WERI-Rb-1 (cell line): ENCODE data around the gene LRRC3C.
A peak's percentile ranks its signal among the peaks of the same experiment; 100 is the strongest.
"Not testable (repeated sequence)": the region's sequence is repeated elsewhere in the genome, so short reads cannot be mapped to it uniquely, and the experiment has no call there.

Experiments used
- DNase-seq: peaks from one replicate; pipeline ENCODE4 v3.0.0-alpha.2; 2020
- H3K27ac ChIP-seq: fragments of 250-450 bp; sonication (Bioruptor Pico); 2 replicates; pipeline ENCODE4 v1.5.1; 2020; ENCODE audit warnings: mild to moderate bottlenecking, moderate library complexity
- H3K27me3 ChIP-seq: fragments of 250-450 bp; sonication (Bioruptor Pico); 2 replicates; pipeline ENCODE4 v1.5.1; 2021; ENCODE audit warnings: mild to moderate bottlenecking, low read depth, moderate library complexity; ENCODE audit not compliant: insufficient read depth, severe bottlenecking
- H3K36me3 ChIP-seq: fragments of 250-450 bp; sonication (Bioruptor Pico); 2 replicates; pipeline ENCODE4 v1.5.1; 2020; ENCODE audit warnings: mild to moderate bottlenecking, moderate library complexity
- H3K4me3 ChIP-seq: 2 replicates; pipeline ENCODE4 v1.5.1; 2011; ENCODE audit warnings: low read depth, mild to moderate bottlenecking, control low read depth, low read length
- H3K9me3 ChIP-seq: fragments of 250-450 bp; sonication (Bioruptor Pico); 2 replicates; pipeline ENCODE4 v1.5.1; 2021; ENCODE audit warnings: mild to moderate bottlenecking, moderate library complexity; ENCODE audit not compliant: severe bottlenecking
- TF ChIP-seq, protein P1 (sequence below): IDR thresholded peaks from 2 replicates; pipeline ENCODE4 v1.5.1; 2011; ENCODE audit warnings: low read depth, mild to moderate bottlenecking, control low read depth, inconsistent platforms, low read length

Gene LRRC3C, protein sequence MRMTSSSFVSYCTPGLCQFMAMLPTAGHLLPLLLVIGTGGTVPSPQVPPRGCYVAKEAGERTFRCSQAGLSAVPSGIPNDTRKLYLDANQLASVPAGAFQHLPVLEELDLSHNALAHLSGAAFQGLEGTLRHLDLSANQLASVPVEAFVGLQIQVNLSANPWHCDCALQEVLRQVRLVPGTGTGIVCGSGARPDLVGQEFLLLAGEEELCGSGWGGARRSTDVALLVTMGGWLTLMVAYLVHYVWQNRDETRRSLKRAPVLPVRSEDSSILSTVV

DNA sequence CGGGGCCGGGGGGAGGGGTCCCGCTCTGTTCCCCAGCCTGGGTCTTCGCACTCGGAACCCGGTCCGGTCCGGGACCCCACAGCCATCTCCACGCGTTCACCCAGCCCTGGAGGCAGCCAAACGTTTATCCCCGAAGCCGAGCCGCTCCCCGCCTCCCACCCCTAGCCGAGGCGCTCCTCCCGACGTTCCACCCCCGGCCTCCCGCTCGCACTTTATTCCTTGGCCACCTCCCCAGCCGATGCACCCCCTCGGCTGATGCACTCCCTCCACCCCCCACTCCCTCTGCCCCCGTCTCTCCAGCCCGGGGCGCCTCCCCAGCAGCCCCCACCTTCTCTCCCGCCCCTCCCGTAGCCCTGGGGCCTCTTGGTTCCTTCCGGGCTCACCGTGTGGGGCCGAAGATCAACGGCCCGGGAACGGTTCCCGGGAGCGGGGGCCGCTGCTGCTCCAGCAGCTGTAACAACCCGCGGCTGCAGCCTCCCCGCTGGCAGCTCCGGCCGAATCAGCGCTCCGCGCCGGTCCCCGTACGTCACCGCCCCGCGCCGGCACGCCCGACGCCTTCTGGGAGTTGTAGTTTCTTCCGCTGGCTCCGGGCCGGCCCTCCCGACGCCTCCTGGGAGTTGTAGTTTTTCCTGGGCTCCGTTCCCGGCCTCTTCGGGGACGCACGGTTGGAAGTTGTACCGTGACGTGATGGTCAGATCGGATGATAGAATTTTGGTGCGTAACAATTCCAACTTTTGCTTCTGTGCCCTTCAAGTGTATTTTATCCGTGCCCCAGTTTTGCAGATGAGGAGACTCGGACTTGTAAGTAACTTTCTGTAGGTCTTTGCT lies at the start of gene LRRC3C, which contains the start of gene ORMDL3:
Gene LRRC3C, plus strand, starts transcription at position 632 of the 828 bp plus-strand sequence. CDS start 13,792 bp downstream, outside the sequence.
Gene ORMDL3, minus strand, starts transcription at position 501 of the 828 bp plus-strand sequence. CDS start 3,398 bp downstream, outside the sequence.
- TF ChIP-seq, protein P1, sequence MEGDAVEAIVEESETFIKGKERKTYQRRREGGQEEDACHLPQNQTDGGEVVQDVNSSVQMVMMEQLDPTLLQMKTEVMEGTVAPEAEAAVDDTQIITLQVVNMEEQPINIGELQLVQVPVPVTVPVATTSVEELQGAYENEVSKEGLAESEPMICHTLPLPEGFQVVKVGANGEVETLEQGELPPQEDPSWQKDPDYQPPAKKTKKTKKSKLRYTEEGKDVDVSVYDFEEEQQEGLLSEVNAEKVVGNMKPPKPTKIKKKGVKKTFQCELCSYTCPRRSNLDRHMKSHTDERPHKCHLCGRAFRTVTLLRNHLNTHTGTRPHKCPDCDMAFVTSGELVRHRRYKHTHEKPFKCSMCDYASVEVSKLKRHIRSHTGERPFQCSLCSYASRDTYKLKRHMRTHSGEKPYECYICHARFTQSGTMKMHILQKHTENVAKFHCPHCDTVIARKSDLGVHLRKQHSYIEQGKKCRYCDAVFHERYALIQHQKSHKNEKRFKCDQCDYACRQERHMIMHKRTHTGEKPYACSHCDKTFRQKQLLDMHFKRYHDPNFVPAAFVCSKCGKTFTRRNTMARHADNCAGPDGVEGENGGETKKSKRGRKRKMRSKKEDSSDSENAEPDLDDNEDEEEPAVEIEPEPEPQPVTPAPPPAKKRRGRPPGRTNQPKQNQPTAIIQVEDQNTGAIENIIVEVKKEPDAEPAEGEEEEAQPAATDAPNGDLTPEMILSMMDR, result no peak
- Histone ChIP-seq H3K27ac (peak within 1 kb of the TSS; percentile 67), H3K4me3 (peak within 1 kb of the TSS; percentile 78), H3K27me3 (no peaks in the 10 kb centered on the region), H3K9me3 (no peaks in the 10 kb centered on the region), H3K36me3 (peaks cover 14% of the 10 kb centered on the region)
- peak; percentile 97 for DNase-seq

DNA sequence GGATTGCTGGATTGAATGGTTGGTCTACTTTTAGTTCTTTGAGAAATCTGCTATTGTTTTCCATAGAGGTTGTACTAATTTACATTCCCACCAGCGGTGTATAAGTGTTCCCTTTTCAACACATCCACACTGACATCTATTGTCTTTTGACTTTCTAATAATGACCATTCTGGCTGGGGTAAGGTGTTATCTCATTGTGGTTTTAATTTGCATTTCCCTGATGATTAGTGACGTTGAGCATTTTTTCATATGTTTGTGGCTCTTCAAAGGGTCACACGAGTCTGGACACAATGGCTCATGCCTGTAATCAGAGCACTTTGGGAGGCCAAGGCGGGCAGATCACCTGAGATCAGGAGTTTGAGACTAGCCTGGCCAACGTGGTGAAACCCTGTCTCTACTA lies 41.4 kb upstream of the LRRC3C start:
- not testable (repeated sequence) for H3K27me3 ChIP-seq

DNA sequence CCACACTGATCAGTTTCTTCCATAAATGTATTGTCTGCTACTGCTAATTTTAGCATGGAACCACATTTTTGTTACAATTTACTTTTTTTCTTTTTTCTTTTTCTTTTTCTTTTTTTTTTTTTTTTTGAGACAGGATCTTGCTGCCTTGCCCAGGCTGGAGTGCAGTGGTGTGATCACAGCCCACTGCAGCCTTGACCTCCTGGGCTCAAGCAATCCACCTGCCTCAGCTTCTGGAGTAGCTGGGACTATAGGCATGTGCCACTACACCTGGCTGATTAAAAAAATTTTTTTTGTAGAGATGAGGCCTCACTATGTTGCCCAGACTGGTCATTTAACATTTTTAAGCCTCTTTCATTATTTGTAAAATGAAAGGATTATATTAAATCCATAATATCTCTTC lies 40.5 kb upstream of the LRRC3C start:
- H3K4me3 ChIP-seq, result no peak overlapping the region

More for the DNA sequence above, 41.4 kb upstream of the LRRC3C start:
- DNase-seq, H3K36me3 ChIP-seq, H3K27ac ChIP-seq, H3K9me3 ChIP-seq, H3K4me3 ChIP-seq: not testable (repeated sequence)

DNA sequence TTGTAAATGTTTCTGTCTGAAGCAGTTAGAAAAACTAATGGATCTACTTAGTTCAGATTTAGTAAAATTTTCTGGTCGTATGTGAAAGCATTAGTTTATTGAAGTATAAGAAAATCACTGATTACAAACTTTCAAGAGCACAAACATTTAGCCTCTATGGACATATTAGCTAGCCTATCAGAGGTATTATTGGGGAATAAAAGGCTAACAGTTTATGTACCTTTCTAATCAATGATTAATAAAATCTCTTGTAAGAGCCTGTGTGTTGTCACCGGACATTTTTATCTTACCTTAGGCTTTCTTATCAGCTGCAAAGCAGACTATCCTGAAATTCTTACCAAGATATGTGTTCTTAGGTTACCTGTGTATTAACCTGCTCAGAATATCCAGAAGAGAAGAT lies 38.3 kb upstream of the LRRC3C start:
- TF ChIP-seq, protein P1, result no peak
- DNase-seq, result no peak
- no peaks in the 10 kb centered on the region for H3K36me3 ChIP-seq
- no peak overlapping the region for H3K4me3 ChIP-seq
- no peaks in the 10 kb centered on the region for H3K9me3 ChIP-seq
- no peaks in the 10 kb centered on the region for H3K27me3 ChIP-seq
- no peak overlapping the region for H3K27ac ChIP-seq

More for the DNA sequence above, 40.5 kb upstream of the LRRC3C start:
- Histone ChIP-seq H3K9me3 (no peaks in the 10 kb centered on the region), H3K27ac (no peak overlapping the region), H3K36me3 (no peaks in the 10 kb centered on the region), H3K27me3 (no peaks in the 10 kb centered on the region)
- no peak for DNase-seq
- TF ChIP-seq, protein P1, result no peak

DNA sequence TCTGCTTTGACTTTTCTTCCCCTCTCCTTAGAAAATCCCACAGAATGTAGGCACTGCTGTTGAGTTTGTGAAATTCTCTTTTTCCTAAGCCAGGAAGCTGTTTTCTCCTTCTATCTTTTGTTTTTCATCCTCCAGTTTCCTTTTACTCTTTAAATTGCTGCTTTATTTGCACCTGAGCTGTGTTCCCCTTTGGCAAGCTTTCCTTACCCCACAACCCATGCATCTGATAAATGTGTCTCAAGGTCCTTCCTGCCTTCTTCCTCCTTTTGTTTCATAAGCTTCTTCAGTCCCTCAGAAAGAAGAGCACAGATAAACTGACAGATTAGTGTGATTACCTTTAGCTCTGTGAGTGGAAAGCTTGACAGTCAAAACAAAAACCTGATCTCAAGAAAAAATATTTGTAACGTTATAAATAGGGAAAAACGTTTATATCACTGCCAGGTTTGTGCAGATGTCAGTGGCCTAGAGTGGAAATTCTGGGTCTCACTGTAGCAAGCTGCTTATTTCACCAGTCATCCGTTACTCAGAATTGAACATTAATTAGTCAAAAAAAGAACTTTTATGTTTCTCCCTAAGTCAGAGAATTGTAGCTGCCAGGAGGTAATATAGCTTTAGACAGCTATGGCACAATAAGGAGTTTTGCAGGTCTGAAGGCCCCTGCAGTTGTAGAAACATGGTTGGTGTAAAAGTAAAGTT lies 32.7 kb upstream of the LRRC3C start:
- TF ChIP-seq, protein P1, result no peak
- H3K4me3 ChIP-seq, result no peak overlapping the region
- H3K27ac ChIP-seq, result peak overlapping the region; percentile 6
- H3K36me3 ChIP-seq, result no peaks in the 10 kb centered on the region
- no peak for DNase-seq
- no peaks in the 10 kb centered on the region for H3K9me3 ChIP-seq
- no peaks in the 10 kb centered on the region for H3K27me3 ChIP-seq

DNA sequence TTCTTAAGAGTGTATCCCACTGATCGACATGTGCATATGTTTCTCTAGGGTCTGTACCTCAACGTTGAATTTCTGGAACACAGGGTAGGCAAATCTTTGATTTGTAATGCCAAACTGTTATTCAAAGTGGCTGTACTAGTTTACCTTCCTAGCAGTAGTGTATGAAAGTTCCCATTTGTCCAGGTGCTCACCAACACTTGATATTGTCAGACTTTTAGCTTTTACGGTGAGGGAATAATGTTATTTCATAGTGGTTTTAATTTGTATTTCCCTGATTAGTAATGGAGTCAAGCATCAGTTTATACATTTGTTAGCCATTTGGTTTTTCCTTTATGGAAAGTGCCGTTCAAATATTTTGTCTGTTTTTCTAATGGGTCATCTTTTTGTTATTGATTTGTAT lies 29.4 kb upstream of the LRRC3C start:
- H3K4me3 ChIP-seq, result no peak overlapping the region
- no peak for DNase-seq
- H3K27ac ChIP-seq, result no peak overlapping the region
- TF ChIP-seq, protein P1, result no peak
- no peaks in the 10 kb centered on the region for H3K9me3 ChIP-seq
- H3K36me3 ChIP-seq, result no peaks in the 10 kb centered on the region
- no peaks in the 10 kb centered on the region for H3K27me3 ChIP-seq
